CD4-positive, alpha-beta T cell treated with Interleukin-2 at 100 ng/mL for 4 hours (primary cell): Measurements from ENCODE around the gene MFSD2A.
A peak's percentile ranks its signal among the peaks of the same experiment; 100 is the strongest.
"Not testable (repeated sequence)": the region's sequence is repeated elsewhere in the genome, so short reads cannot be mapped to it uniquely, and the experiment has no call there.

ENCODE experiments used
- DNase-seq: peaks from one replicate; pipeline ENCODE4 v3.0.0-alpha.2; 2020; ENCODE audit warnings: low spot score

Gene MFSD2A

GRCh38 chr1:39954870-39955546, at the start of gene MFSD2A:
Gene MFSD2A (plus strand): TSS chr1:39955145. CDS start chr1:39955293, 148 bp downstream.
- DNase-seq = peak; percentile 89

DNA sequence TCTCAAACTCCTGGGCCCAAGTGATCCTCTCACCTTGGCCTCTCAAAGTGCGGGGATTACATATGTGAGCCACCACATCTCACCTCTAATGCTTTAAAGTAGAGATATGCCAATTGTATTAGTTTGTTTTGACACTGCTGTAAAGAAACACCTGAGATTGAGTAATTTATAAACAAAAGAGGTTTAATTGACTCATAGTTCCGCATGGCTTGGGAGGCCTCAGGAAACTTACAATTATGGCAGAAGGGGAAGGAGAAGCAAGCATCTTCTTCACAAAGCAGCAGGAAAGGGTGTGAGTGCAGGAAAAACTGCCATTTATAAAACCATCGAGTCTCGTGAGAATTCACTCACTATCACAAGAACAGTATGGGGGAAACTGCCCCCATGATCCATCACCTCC, 49.8 kb upstream of the MFSD2A start:
- no peak for DNase-seq

DNA sequence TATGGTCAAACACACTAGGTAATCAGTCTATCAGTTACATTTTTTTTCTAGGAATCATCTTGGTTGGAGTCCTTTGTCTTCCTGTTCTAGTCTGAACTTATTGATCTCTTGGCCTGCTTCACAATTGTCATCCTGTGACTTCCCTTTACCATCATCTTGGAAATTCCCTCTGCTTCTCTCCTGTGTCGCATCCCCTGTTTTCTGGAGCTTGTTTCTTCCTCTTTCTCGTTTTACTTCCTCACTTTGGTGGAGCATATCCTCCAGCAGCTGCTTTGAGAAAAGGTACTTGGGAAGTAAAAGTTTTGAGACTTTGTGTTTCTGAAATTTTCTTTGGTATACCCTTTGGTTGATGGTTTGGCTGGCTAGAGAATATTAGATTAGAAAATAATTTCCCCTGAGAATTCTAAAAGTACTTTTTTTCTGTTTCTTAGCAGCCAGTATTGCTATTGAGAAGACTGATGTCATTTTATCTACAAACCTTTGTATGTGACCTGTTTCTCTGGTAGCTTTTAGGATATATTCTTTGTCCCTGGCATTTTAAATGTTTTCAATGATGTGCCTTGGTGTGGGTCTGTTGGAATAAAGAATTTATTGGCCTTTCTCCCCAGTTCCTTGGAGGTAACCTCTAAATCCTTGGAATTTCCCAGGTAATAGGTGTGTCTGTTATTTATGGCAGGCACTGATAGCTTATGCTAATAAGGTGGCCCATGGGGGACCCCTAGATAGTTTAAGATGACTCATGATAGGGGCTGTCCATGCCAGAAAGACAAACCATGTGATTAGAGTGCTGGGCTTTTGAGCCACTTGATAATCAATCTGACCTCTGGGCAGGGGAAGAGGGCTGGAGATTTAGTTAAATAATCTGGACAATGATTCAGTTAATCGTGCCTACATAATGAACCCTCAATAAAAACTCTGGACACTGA, 47.2 kb upstream of the MFSD2A start:
- DNase-seq = no peak

GRCh38 chr1:39908534-39908933, 46.4 kb upstream of the MFSD2A start:
- no peak for DNase-seq

DNA sequence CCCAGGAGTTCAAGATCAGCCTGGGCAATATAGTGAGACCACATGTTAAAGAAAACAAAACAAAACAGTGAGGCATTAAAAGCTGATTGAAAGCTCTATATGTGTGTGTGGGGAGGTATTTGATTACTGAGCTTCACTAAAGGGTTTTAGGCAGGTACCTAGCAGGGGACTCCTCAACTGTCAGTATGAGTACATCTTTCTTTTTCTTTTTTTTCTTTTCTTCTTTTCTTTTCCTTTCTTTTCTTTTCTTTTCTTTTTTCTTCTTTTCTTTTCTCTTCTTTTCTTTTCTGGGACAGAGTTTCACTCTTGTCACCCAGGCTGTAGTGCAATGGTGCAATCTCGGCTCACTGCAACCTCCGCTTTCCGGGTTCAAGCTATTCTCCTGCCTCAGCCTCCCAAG, 44.7 kb upstream of the MFSD2A start:
- no peak for DNase-seq

- DNase-seq = not testable (repeated sequence)
Measured at GRCh38 chr1:39913136-39913535, 41.8 kb upstream of the MFSD2A start.

- no peak for DNase-seq
Measured at GRCh38 chr1:39915499-39916129, 39.3 kb upstream of the MFSD2A start.

GRCh38 chr1:39917825-39918224, 37.1 kb upstream of the MFSD2A start:
- DNase-seq = no peak

GRCh38 chr1:39919545-39919944, 35.4 kb upstream of the MFSD2A start:
- DNase-seq = peak; percentile 77

DNA sequence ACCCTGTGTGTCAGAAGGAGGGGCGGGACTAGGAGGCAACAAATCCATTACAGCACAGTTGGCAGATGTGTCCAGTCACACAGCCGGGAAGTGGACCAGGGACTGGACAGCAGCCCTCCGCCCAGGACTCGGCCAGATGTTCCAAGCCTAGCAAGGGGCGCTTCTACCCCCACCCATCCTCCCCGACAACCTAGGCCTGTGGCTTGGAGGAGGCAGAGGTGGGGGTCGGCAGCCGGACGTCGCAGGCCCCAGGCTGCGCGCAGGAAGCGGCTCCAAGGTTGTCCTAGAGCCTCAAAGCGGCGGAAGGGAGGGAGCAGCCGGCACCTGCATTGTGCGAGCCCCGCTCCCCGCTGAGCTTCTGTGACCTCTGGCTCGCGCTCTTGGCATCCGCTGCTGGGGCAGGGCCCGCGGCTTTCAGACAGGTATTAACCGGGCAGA, 32.7 kb upstream of the MFSD2A start:
- no peak for DNase-seq

GRCh38 chr1:39925721-39926342, 29.1 kb upstream of the MFSD2A start:
- DNase-seq = no peak

- no peak for DNase-seq
Measured at GRCh38 chr1:39926343-39926793, 28.6 kb upstream of the MFSD2A start.

DNA sequence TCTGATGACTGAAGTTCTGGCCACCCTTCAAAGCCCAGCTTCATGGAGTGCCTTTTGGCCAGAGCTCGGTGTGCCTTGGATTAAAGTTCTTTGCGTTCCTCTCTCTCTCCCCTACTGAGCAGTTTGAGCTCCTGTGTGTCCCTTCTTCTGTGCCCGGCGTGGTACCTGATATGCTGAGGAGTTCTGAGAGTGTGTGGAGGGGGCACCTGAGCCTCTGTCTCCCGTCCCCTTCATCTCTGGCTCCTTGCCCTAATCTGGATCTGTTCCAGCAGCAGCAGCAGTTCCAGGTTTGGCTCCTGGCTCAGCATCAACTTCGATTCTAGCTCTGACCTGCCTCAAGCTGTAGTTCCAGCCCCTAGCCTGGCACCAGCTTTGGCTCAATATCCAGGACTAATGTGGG, 28.1 kb upstream of the MFSD2A start:
- DNase-seq = no peak

GRCh38 chr1:39927538-39927937, 27.4 kb upstream of the MFSD2A start:
- DNase-seq = no peak

- DNase-seq = no peak
Measured at GRCh38 chr1:39928809-39929587, 25.9 kb upstream of the MFSD2A start.

- DNase-seq = no peak
Measured at GRCh38 chr1:39933956-39934941, 20.7 kb upstream of the MFSD2A start.

DNA sequence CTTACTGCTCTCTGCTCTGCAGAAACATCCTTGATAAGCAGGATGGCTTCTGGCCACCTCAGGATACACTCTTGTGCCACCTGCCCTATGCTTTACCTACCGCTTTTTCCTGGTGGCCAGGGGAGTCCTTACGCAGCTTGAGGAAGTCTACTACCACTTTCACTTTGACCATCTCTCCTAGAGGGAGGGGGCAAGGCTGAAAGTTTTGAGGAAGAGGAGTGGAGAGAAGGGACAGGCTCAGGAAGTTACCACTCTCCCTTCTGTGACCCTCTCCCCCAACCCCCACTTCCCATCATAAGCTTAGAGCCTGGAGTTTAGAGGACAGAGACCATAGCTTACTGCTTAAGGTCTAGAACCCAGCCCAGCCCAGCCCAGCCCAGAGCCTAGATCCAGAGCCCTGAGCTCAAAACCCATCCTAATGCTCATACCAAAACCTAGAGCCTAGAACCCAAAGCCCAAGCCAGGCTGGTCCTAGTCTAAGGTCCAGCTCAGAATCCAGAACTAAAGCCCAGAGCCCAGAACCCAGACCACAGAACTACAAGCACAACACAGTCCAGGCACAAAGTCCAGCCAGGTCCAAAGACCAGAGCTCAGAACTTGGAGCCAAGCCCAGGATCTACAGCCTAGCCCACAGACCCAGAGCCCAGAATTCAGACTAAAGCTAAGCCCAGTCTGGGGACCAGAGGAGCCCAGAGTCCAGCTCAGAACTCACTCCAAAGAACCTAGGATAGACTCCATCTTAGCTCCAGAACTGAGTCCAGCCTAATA, 18.0 kb upstream of the MFSD2A start:
- no peak for DNase-seq

GRCh38 chr1:39938856-39939255, 16.1 kb upstream of the MFSD2A start:
- DNase-seq = no peak

DNA sequence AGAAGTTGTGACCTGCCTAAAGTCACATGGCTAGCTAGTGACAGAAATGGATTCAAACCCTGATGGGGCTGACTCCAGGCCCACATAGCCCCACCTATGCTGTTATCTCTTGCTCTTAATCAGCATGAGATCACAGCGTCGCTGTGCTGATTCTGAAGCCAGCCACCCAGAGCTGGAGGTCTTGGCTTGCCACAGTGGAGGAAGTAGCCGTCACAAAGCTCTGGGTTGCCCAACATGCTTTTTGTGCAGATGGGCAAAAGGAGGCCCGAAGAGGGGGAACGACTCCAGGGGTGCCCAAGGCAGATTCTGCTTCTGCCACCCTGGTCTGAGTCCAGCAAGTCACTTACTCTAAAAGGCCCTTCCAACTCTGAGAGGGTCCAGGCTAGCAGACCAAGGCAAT, 14.7 kb upstream of the MFSD2A start:
- DNase-seq = no peak
